Measurements from ENCODE around the gene WRAP73. TPM values are rescaled to one million over a fixed set of nuclear protein-coding genes. Genes with fewer than 3 reads are reported as not detected.

The WRAP73 gene
- total RNA-seq, 1 experiment from 2014 or later: 14.9 TPM

DNA sequence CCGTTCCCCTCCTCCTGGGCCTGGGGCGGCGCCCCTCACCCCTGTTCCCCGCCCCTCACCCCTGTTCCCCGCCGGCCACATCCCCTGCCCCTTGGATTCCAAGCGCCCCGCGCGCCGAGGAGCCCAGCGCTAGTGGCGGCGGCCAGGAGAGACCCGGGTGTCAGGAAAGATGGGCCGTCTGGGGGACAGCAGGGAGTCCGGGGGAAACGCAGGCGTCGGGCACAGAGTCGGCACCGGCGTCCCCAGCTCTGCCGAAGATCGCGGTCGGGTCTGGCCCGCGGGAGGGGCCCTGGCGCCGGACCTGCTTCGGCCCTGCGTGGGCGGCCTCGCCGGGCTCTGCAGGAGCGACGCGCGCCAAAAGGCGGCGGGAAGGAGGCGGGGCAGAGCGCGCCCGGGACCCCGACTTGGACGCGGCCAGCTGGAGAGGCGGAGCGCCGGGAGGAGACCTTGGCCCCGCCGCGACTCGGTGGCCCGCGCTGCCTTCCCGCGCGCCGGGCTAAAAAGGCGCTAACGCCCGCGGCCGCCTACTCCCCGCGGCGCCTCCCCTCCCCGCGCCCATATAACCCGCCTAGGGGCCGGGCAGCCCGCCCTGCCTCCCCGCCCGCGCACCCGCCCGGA lies 2.1 kb upstream of the WRAP73 start, which contains the start of gene TP73:
Gene TP73 (plus strand): TSS at position 587 of the 618 bp plus-strand sequence. CDS start 29,850 bp downstream, outside the sequence.
- intact Hi-C loops (cut with micrococcal nuclease; ENCODE audit: unreplicated experiment): loop anchor here (10.0 kb wide), 1 partner anchor 73 kb away; no protein-coding TSS in a partner anchor
- Mint-ChIP-seq H3K9me3 (ENCODE audit: low read depth, unreplicated experiment) (no peaks in the 10 kb centered on the region), H3K4me1 (ENCODE audit: low read depth, unreplicated experiment) (no peaks in the 10 kb centered on the region), H3K27me3 (ENCODE audit: unreplicated experiment) (peaks cover 51% of the 10 kb centered on the region), H3K4me3 (ENCODE audit: low read depth, unreplicated experiment) (peak within 1 kb of the TSS; percentile 51), H3K27ac (ENCODE audit: unreplicated experiment) (no peak within 1 kb of the TSS), H3K36me3 (ENCODE audit: insufficient read depth, unreplicated experiment) (peaks cover 10% of the 10 kb centered on the region)
- BruUV-seq (replicated peaks): no TSS peak
- CTCF ChIA-PET: no interaction called here
- no peak for TF ChIP-seq CTCF (IDR thresholded peaks at IDR 0.05; ENCODE audit: unreplicated experiment)
- no peak for DNase-seq

- no peak overlapping the region for H3K27ac Mint-ChIP-seq (ENCODE audit: unreplicated experiment)
- H3K27me3 Mint-ChIP-seq (ENCODE audit: unreplicated experiment): peaks cover 43% of the 10 kb centered on the region
Measured at GRCh38 chr1:3651026-3651929, 1.4 kb upstream of the WRAP73 start.

DNA sequence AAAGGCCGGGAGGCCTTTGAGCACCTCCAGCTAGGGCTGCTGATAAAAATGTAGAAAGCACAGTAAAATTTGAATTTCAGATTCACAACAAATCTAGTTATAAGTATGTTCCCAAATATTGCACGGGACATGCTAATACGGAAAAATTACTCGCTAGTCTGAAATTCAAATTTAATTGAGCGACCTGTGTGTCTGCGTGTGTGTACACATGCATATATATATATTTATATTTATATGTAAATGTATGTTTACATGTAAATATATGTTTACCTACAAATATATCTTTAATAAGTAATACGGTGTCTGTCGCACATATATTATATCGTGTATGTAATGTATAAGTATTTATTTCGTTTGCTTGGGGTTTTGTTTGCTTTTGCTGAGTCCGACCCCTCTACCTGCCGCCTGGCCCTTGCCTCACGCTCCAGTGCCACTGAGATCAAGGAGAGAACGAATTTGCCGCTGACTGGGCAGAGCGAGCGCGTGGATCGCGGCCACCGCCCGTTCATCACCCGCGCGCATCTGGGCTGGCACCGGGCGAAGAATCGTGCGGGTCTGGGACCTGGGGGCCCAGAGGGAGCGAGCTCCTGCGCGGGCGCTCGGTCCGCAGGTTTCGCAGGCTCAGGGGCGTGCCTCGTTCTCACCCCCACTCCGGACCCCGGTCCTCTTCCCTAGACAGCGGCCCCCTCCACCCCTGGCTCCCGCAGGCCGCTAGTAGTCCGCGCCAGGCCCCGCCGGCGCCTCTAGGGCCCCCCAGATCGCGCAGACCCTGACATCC lies 534 bp upstream of the WRAP73 start:
- intact Hi-C loops (cut with micrococcal nuclease; ENCODE audit: unreplicated experiment): loop anchor here (10.0 kb wide), 1 partner anchor 74 kb away; no protein-coding TSS in a partner anchor
- no TSS peak for BruUV-seq (replicated peaks)
- Mint-ChIP-seq H3K36me3 (ENCODE audit: insufficient read depth, unreplicated experiment) (peaks cover 16% of the 10 kb centered on the region), H3K4me3 (ENCODE audit: low read depth, unreplicated experiment) (peak overlapping the region; percentile 74), H3K27me3 (ENCODE audit: unreplicated experiment) (peaks cover 35% of the 10 kb centered on the region), H3K4me1 (ENCODE audit: low read depth, unreplicated experiment) (no peaks in the 10 kb centered on the region), H3K27ac (ENCODE audit: unreplicated experiment) (no peak overlapping the region), H3K9me3 (ENCODE audit: low read depth, unreplicated experiment) (no peaks in the 10 kb centered on the region)
- DNase-seq: no peak
- CTCF ChIA-PET: no interaction called here
- no peak for TF ChIP-seq CTCF (IDR thresholded peaks at IDR 0.05; ENCODE audit: unreplicated experiment)

More at GRCh38 chr1:3651026-3651929, 1.4 kb upstream of the WRAP73 start:
- Mint-ChIP-seq H3K9me3 (ENCODE audit: low read depth, unreplicated experiment) (no peaks in the 10 kb centered on the region), H3K36me3 (ENCODE audit: insufficient read depth, unreplicated experiment) (peaks cover 11% of the 10 kb centered on the region), H3K4me3 (ENCODE audit: low read depth, unreplicated experiment) (peak overlapping the region; percentile 51), H3K4me1 (ENCODE audit: low read depth, unreplicated experiment) (no peaks in the 10 kb centered on the region)
- intact Hi-C loops (cut with micrococcal nuclease; ENCODE audit: unreplicated experiment): loop anchor here (10.0 kb wide), 1 partner anchor 74 kb away; no protein-coding TSS in a partner anchor
- BruUV-seq (replicated peaks): no TSS peak
- TF ChIP-seq CTCF (IDR thresholded peaks at IDR 0.05; ENCODE audit: unreplicated experiment): no peak
- CTCF ChIA-PET: interaction anchor here (0.6 kb wide), 1 partner anchor 73 kb away, joined by 4 read pairs; no protein-coding TSS in a partner anchor
- DNase-seq: no peak

DNA sequence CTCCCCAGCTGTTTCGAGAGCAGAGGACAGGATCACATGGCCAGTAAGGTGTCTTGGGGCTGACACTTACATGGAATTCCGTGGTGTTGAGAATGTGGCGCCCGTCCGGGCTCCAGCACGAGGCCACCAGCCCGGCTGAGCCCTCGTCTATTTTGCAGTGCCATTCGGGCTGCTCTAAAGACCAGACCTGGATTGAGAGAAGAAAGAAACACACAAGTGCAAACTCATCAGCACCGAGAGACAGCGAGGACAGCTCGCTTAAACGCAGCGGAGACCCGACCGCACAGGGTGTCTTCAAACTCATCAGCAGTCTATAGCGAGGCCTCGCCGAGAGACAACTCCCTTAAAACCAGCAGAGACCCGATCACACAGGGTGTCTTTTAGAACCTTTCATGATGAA lies 3.3 kb downstream of the WRAP73 start:
- no peak for DNase-seq
- intact Hi-C loops (cut with micrococcal nuclease; ENCODE audit: unreplicated experiment): no loop called here
- TF ChIP-seq CTCF (IDR thresholded peaks at IDR 0.05; ENCODE audit: unreplicated experiment): no peak
- H3K4me3 Mint-ChIP-seq (ENCODE audit: low read depth, unreplicated experiment): no peak overlapping the region
- no peaks in the 10 kb centered on the region for H3K9me3 Mint-ChIP-seq (ENCODE audit: low read depth, unreplicated experiment)
- peaks cover 16% of the 10 kb centered on the region for H3K36me3 Mint-ChIP-seq (ENCODE audit: insufficient read depth, unreplicated experiment)
- H3K4me1 Mint-ChIP-seq (ENCODE audit: low read depth, unreplicated experiment): no peaks in the 10 kb centered on the region
- CTCF ChIA-PET: no interaction called here
- peaks cover 11% of the 10 kb centered on the region for H3K27me3 Mint-ChIP-seq (ENCODE audit: unreplicated experiment)
- no TSS peak for BruUV-seq (replicated peaks)
- H3K27ac Mint-ChIP-seq (ENCODE audit: unreplicated experiment): no peak overlapping the region
